Measurements from ENCODE around the gene ARID1A. TPM values are rescaled to one million over a fixed set of nuclear protein-coding genes. Genes with fewer than 3 reads are reported as not detected.
A peak's percentile ranks its signal among the peaks of the same experiment; 100 is the strongest.

Gene ARID1A
- total and polyA plus RNA-seq, 9 of the 15 experiments (the other 6 are each of a cell fraction or from before 2014, with no cell fraction given), result 8.3 to 88.3 (median 22.5) TPM

DNA sequence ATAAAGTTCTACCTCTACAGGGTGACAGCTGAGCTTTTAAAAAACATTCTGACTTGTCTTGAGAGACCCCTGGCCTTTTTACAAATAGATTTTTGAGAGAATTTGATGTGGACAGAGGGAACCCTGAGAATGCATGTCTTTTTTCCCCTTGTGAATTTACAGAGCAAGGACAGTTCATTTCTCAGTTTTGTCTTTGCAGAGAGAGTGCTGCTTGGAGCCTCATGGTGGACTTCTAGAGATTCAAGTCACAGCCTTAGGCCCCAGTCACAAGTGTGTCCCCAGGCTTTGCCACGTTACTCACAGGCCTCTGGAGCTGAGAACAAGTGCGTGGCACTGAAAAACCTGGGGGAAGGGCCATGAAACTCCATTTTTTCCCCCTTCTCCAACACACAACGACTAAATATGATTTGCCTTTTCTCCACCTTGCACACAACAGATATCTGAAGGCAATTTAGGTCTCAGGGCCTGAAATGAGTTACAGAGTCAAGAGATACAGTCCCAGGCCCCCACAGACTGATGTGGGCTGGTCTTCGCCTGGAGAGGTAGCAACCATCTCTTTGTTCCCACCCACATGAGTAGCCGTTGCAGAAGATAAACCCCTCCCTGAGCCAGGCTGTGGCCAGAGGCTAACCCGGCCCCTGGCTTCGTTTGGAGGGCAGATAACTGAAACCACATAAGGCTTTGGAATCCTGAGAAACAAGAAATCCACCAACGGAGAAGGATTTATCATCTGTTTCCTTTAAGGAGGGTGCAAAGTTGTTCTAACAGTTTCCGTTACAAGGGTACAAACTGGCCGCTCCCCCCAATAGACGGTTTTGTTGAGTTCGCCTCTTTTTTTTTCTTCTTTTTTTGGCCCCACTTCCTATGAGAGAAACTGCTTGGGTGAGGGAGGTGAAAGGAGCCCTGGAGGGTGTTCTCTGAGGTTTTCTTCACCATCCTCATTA, 90.9 kb downstream of the ARID1A start (continued):
- TF ChIP-seq NFIX (CRISPR knock-in tag; IDR thresholded peaks at IDR 0.05; ENCODE audit: low read depth) (no peak), NFYB (IDR thresholded peaks at IDR 0.05; ENCODE audit: extremely low read depth, insufficient read length) (no peak), FUS (optimal IDR thresholded peaks at IDR 0.05; ENCODE audit: low read depth, low read length) (no peak), RB1 (IDR thresholded peaks at IDR 0.05; ENCODE audit: low read depth) (no peak), SMAD3 (CRISPR knock-in tag; conservative IDR thresholded peaks at IDR 0.05) (no peak; the same call in 1 of the 2 replicates), POLR3G (IDR thresholded peaks at IDR 0.05; ENCODE audit: extremely low read depth, insufficient read length, insufficient replicate concordance) (no peak), MTA3 (IDR thresholded peaks at IDR 0.05; ENCODE audit: borderline replicate concordance) (peak; percentile 90), FOXJ2 (tag; IDR thresholded peaks at IDR 0.05) (peak; percentile 75), ZNF696 (CRISPR knock-in tag; conservative IDR thresholded peaks at IDR 0.05) (0 out of 2 replicates have a peak, but pooled peaks have one; percentile 50), TGIF2 (CRISPR knock-in tag; IDR thresholded peaks at IDR 0.05) (no peak), ZNF707 (CRISPR knock-in tag; conservative IDR thresholded peaks at IDR 0.05) (no peak)
- TF ChIP-seq, protein P1, sequence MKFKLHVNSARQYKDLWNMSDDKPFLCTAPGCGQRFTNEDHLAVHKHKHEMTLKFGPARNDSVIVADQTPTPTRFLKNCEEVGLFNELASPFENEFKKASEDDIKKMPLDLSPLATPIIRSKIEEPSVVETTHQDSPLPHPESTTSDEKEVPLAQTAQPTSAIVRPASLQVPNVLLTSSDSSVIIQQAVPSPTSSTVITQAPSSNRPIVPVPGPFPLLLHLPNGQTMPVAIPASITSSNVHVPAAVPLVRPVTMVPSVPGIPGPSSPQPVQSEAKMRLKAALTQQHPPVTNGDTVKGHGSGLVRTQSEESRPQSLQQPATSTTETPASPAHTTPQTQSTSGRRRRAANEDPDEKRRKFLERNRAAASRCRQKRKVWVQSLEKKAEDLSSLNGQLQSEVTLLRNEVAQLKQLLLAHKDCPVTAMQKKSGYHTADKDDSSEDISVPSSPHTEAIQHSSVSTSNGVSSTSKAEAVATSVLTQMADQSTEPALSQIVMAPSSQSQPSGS (CRISPR knock-in tag; IDR thresholded peaks at IDR 0.05), result no peak
- TF ChIP-seq, protein P2, sequence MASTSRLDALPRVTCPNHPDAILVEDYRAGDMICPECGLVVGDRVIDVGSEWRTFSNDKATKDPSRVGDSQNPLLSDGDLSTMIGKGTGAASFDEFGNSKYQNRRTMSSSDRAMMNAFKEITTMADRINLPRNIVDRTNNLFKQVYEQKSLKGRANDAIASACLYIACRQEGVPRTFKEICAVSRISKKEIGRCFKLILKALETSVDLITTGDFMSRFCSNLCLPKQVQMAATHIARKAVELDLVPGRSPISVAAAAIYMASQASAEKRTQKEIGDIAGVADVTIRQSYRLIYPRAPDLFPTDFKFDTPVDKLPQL (IDR thresholded peaks at IDR 0.05; ENCODE audit: extremely low read depth, insufficient read length), result no peak
- TF ChIP-seq, protein P3, sequence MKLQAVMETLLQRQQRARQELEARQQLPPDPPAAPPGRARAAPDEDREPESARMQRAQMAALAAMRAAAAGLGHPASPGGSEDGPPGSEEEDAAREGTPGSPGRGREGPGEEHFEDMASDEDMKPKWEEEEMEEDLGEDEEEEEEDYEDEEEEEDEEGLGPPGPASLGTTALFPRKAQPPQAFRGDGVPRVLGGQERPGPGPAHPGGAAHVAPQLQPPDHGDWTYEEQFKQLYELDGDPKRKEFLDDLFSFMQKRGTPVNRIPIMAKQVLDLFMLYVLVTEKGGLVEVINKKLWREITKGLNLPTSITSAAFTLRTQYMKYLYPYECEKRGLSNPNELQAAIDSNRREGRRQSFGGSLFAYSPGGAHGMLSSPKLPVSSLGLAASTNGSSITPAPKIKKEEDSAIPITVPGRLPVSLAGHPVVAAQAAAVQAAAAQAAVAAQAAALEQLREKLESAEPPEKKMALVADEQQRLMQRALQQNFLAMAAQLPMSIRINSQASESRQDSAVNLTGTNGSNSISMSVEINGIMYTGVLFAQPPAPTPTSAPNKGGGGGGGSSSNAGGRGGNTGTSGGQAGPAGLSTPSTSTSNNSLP (IDR thresholded peaks at IDR 0.05; ENCODE audit: borderline replicate concordance, low read depth, low read length), result no peak; the same call in 1 of the 2 replicates
- TF ChIP-seq, protein P4, sequence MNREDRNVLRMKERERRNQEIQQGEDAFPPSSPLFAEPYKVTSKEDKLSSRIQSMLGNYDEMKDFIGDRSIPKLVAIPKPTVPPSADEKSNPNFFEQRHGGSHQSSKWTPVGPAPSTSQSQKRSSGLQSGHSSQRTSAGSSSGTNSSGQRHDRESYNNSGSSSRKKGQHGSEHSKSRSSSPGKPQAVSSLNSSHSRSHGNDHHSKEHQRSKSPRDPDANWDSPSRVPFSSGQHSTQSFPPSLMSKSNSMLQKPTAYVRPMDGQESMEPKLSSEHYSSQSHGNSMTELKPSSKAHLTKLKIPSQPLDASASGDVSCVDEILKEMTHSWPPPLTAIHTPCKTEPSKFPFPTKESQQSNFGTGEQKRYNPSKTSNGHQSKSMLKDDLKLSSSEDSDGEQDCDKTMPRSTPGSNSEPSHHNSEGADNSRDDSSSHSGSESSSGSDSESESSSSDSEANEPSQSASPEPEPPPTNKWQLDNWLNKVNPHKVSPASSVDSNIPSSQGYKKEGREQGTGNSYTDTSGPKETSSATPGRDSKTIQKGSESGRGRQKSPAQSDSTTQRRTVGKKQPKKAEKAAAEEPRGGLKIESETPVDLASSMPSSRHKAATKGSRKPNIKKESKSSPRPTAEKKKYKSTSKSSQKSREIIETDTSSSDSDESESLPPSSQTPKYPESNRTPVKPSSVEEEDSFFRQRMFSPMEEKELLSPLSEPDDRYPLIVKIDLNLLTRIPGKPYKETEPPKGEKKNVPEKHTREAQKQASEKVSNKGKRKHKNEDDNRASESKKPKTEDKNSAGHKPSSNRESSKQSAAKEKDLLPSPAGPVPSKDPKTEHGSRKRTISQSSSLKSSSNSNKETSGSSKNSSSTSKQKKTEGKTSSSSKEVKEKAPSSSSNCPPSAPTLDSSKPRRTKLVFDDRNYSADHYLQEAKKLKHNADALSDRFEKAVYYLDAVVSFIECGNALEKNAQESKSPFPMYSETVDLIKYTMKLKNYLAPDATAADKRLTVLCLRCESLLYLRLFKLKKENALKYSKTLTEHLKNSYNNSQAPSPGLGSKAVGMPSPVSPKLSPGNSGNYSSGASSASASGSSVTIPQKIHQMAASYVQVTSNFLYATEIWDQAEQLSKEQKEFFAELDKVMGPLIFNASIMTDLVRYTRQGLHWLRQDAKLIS (CRISPR knock-in tag; IDR thresholded peaks at IDR 0.05), result peak; percentile 49; the same call in 1 of the 2 replicates
- TF ChIP-seq, protein P5, sequence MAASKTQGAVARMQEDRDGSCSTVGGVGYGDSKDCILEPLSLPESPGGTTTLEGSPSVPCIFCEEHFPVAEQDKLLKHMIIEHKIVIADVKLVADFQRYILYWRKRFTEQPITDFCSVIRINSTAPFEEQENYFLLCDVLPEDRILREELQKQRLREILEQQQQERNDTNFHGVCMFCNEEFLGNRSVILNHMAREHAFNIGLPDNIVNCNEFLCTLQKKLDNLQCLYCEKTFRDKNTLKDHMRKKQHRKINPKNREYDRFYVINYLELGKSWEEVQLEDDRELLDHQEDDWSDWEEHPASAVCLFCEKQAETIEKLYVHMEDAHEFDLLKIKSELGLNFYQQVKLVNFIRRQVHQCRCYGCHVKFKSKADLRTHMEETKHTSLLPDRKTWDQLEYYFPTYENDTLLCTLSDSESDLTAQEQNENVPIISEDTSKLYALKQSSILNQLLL (CRISPR knock-in tag; IDR thresholded peaks at IDR 0.05; ENCODE audit: borderline replicate concordance), result no peak

All from K562 (cell line).